CD4-positive, alpha-beta T cell (primary cell): ENCODE measurements around the gene UBE2B. TPM values are rescaled to one million over a fixed set of nuclear protein-coding genes. Genes with fewer than 3 reads are reported as not detected.
"Not testable (repeated sequence)": the region's sequence is repeated elsewhere in the genome, so short reads cannot be mapped to it uniquely, and the experiment has no call there.

Experiments used
- ATAC-seq: fragments of 200-7000 bp; cut with Tn5 transposase; one replicate; pipeline ENCODE4 v1.10.0; 2022; ENCODE audit warnings: mild to moderate bottlenecking; ENCODE audit not compliant: poor library complexity
- CTCF ChIA-PET: fragments of 350-600 bp; sonication (Branson Sonifier 250); formaldehyde crosslinking; loops from one replicate; lab custom pipeline; 2021; ENCODE audit warnings: antibody characterized with exemption, inconsistent platforms; lab: Charles Lee
- POLR2A ChIA-PET: fragments of 350-600 bp; sonication (Branson Sonifier 250); formaldehyde crosslinking; loops from one replicate; lab custom pipeline; 2021; ENCODE audit warnings: antibody characterized with exemption, inconsistent platforms; lab: Charles Lee
- DNase-seq, 14 experiments: peaks; one replicate each; pipeline ENCODE4 v3.0.0-alpha.2; 2013 to 2020; ENCODE audit warnings: mixed read lengths in 2 of 14
- H3K27ac ChIP-seq, 2 donors: one replicate each; pipeline versions ENCODE4 v1.5.1 to v1.7.0; 2013; ENCODE audit warnings: low read length in 2 of 2, low read depth in 1 of 2, mild to moderate bottlenecking in 1 of 2
- H3K27me3 ChIP-seq, 2 experiments: 1 replicate in 1 of 2; 2 replicates in 1 of 2; pipeline versions ENCODE4 v1.6.1 to v1.7.0; 2013; ENCODE audit warnings: low read length in 2 of 2, control low read depth in 1 of 2, mild to moderate bottlenecking in 1 of 2, moderate library complexity in 1 of 2; ENCODE audit not compliant: insufficient read depth in 2 of 2, control insufficient read depth in 1 of 2
- H3K36me3 ChIP-seq: one replicate; pipeline ENCODE4 v1.6.1; 2013; ENCODE audit warnings: low read length, control low read depth; ENCODE audit not compliant: insufficient read depth
- H3K4me1 ChIP-seq: one replicate; pipeline ENCODE4 v1.6.1; 2013; ENCODE audit warnings: low read length, control low read depth; ENCODE audit not compliant: insufficient read depth
- H3K4me3 ChIP-seq: one replicate; pipeline ENCODE4 v1.5.1; 2013; ENCODE audit warnings: mild to moderate bottlenecking, low read length, moderate library complexity
- H3K9me3 ChIP-seq, 2 experiments: 1 replicate in 1 of 2; 2 replicates in 1 of 2; pipeline versions ENCODE4 v1.6.1 to v1.7.0; 2013; ENCODE audit warnings: low read length in 2 of 2, mild to moderate bottlenecking in 2 of 2, control low read depth in 1 of 2, moderate library complexity in 1 of 2; ENCODE audit not compliant: control insufficient read depth in 1 of 2, insufficient read depth in 1 of 2
- H3K27ac Mint-ChIP-seq: one replicate; pipeline ENCODE4 v1.8.0; 2020; ENCODE audit warnings: mixed read lengths
- H3K27me3 Mint-ChIP-seq: one replicate; pipeline ENCODE4 v1.8.0; 2021; ENCODE audit warnings: mixed read lengths
- H3K36me3 Mint-ChIP-seq: one replicate; pipeline ENCODE4 v1.8.0; 2021; ENCODE audit warnings: low read depth, mixed read lengths
- H3K4me1 Mint-ChIP-seq: one replicate; pipeline ENCODE4 v1.8.0; 2021; ENCODE audit warnings: low read depth, mixed read lengths
- H3K4me3 Mint-ChIP-seq: one replicate; pipeline ENCODE4 v1.8.0; 2020; ENCODE audit warnings: mild to moderate bottlenecking, mixed read lengths
- H3K9me3 Mint-ChIP-seq: one replicate; pipeline ENCODE4 v1.8.0; 2020; ENCODE audit warnings: mixed read lengths
- CTCF ChIP-seq: fragments of 200-600 bp; IDR thresholded peaks from one replicate; pipeline ENCODE4 v1.8.0; 2022; ENCODE audit warnings: antibody characterized with exemption, mild to moderate bottlenecking
- intact Hi-C, 2 experiments: fragments of 100-400 bp; cut with DNase I in 1 of 2; cut with micrococcal nuclease in 1 of 2; formaldehyde crosslinking; loops; one replicate each; pipeline versions ENCODE4 v1.15.1 to v1.9.0; 2023 to 2025; cut with DNase I, micrococcal nuclease
- total RNA-seq, 174 experiments: library from RNA in 2 of 174; stranded (reverse) in 2 of 174; gene quantifications; one replicate each; pipeline ENCODE4 v1.2.3 and lab custom pipeline; 2021 to 2026

The UBE2B gene
- total RNA-seq, 2 experiments from 2014 or later, result 225 to 228 TPM

- ChIA-PET CTCF (no interaction called here), POLR2A (no interaction called here)
- Mint-ChIP-seq H3K36me3 (peaks cover 10% of the 10 kb centered on the region), H3K4me1 (peaks cover 26% of the 10 kb centered on the region), H3K27me3 (no peaks in the 10 kb centered on the region), H3K4me3 (peak overlapping the region; percentile 14), H3K9me3 (no peaks in the 10 kb centered on the region), H3K27ac (no peak overlapping the region)
- peaks cover 22% of the 10 kb centered on the region for H3K4me1 ChIP-seq
- H3K4me3 ChIP-seq, result no peak overlapping the region
- DNase-seq (no peak), ATAC-seq (no peak)
- no peaks in the 10 kb centered on the region for H3K27me3 ChIP-seq
- TF ChIP-seq CTCF, result no peak
- H3K9me3 ChIP-seq, result no peaks in the 10 kb centered on the region
- H3K27ac ChIP-seq, result no peak overlapping the region
- intact Hi-C loops, result loop anchor here (2.0 to 5.0 kb wide), 4 partner anchors 15 to 358 kb away; partner anchors contain the start of genes PPP2CA (in 1 of the 2) and SAR1B (in 1 of the 2)
- no peaks in the 10 kb centered on the region for H3K36me3 ChIP-seq
These were observed 5.8 kb upstream of the UBE2B start for GRCh38 chr5:134365604-134366003.

GRCh38 chr5:134370311-134370870 is 978 bp upstream of the UBE2B start:
- CTCF ChIA-PET, result interaction anchor here (0.6 to 1.7 kb wide), 2 partner anchors 38 to 368 kb away, joined by 3 to 4 read pairs; partner anchors contain the start of gene CAMLG
- TF ChIP-seq CTCF, result no peak

GRCh38 chr5:134371834-134372340 is 518 bp downstream of the UBE2B start:
- ATAC-seq, result no peak
- Mint-ChIP-seq H3K4me3 (peak overlapping the region; percentile 96), H3K27ac (peak overlapping the region; percentile 97), H3K27me3 (peaks cover 4% of the 10 kb centered on the region), H3K36me3 (peaks cover 66% of the 10 kb centered on the region), H3K4me1 (peaks cover 70% of the 10 kb centered on the region), H3K9me3 (no peaks in the 10 kb centered on the region)
- intact Hi-C loops, result loop anchor here (1.0 to 10.0 kb wide), 11 partner anchors 39 to 533 kb away; partner anchors contain the start of genes CDKN2AIPNL (in 2 of the 2), C5orf24 (in 1 of the 2), CAMLG (in 1 of the 2) and JADE2 (in 1 of the 2)
- H3K4me1 ChIP-seq, result peaks cover 34% of the 10 kb centered on the region
- no peak for TF ChIP-seq CTCF
- CTCF ChIA-PET, result interaction anchor here (0.6 to 1.9 kb wide), 5 partner anchors 12 to 215 kb away, joined by 3 to 11 read pairs (median 4); partner anchors contain the start of gene CDKN2AIPNL
- no peaks in the 10 kb centered on the region for H3K9me3 ChIP-seq
- no peaks in the 10 kb centered on the region for H3K27me3 ChIP-seq
- H3K4me3 ChIP-seq, result peak overlapping the region; percentile 100
- peak in 13 of 14 experiments; percentile 14 to 56 (median 29) for DNase-seq
- POLR2A ChIA-PET, result interaction anchor here (0.7 to 7.2 kb wide), 24 partner anchors 9 to 1624 kb away, joined by 3 to 145 read pairs (median 4); partner anchors contain the start of genes CAMLG, CCNI2, CDKN2AIPNL and HSPA4
- peak overlapping the region; percentile 97 to 98 for H3K27ac ChIP-seq
- peaks cover 15% of the 10 kb centered on the region for H3K36me3 ChIP-seq

More at GRCh38 chr5:134370311-134370870, 978 bp upstream of the UBE2B start:
- Histone ChIP-seq H3K27ac (peak overlapping the region; percentile 97 to 98), H3K27me3 (no peaks in the 10 kb centered on the region), H3K4me1 (peaks cover 35% of the 10 kb centered on the region), H3K9me3 (no peaks in the 10 kb centered on the region), H3K36me3 (peaks cover 9% of the 10 kb centered on the region), H3K4me3 (peak overlapping the region; percentile 100)
- H3K9me3 Mint-ChIP-seq, result no peaks in the 10 kb centered on the region
- peaks cover 4% of the 10 kb centered on the region for H3K27me3 Mint-ChIP-seq
- peaks cover 66% of the 10 kb centered on the region for H3K4me1 Mint-ChIP-seq
- H3K27ac Mint-ChIP-seq, result peak overlapping the region; percentile 97
- ATAC-seq, result peak; percentile 20
- POLR2A ChIA-PET, result interaction anchor here (0.8 to 7.2 kb wide), 10 partner anchors 9 to 504 kb away, joined by 3 to 145 read pairs (median 5); partner anchors contain the start of genes CDKN2AIPNL, JADE2, PPP2CA and TXNDC15
- DNase-seq, result peak in 2 of 14 experiments; percentile 6 to 33
- H3K36me3 Mint-ChIP-seq, result peaks cover 53% of the 10 kb centered on the region
- peak overlapping the region; percentile 96 for H3K4me3 Mint-ChIP-seq
- intact Hi-C loops, result loop anchor here (2.0 to 10.0 kb wide), 8 partner anchors 40 to 534 kb away; partner anchors contain the start of genes CDKN2AIPNL (in 2 of the 2), C5orf24 (in 1 of the 2), CAMLG (in 1 of the 2) and PCBD2 (in 1 of the 2)

- CTCF ChIA-PET, result interaction anchor here (1.2 kb wide), 1 partner anchor 214 kb away, joined by 3 read pairs; no protein-coding TSS in a partner anchor
- Mint-ChIP-seq H3K4me3 (peak overlapping the region; percentile 80), H3K36me3 (peaks cover 77% of the 10 kb centered on the region), H3K27ac (peak overlapping the region; percentile 97), H3K4me1 (peaks cover 76% of the 10 kb centered on the region)
- H3K4me1 ChIP-seq, result peaks cover 25% of the 10 kb centered on the region
- intact Hi-C loops, result loop anchor here (5.0 to 10.0 kb wide), 6 partner anchors 189 to 531 kb away; partner anchors contain the start of genes C5orf24 (in 1 of the 2), CAMLG (in 1 of the 2), PCBD2 (in 1 of the 2) and SEC24A (in 1 of the 2)
- peaks cover 27% of the 10 kb centered on the region for H3K36me3 ChIP-seq
- H3K9me3 ChIP-seq, H3K9me3 Mint-ChIP-seq, POLR2A ChIA-PET, H3K27me3 ChIP-seq, DNase-seq, H3K4me3 ChIP-seq, H3K27me3 Mint-ChIP-seq, ATAC-seq, H3K27ac ChIP-seq: not testable (repeated sequence)
These were observed 2.3 kb downstream of the UBE2B start for GRCh38 chr5:134373633-134374032.
